Stimulated activated CD8-positive, alpha-beta memory T cell treated with anti-CD3 and anti-CD28 coated beads, Interleukin-7, amount 100 ng/mL, for 48 hours (primary cell): Measurements from ENCODE around the gene LUC7L3.
A peak's percentile ranks its signal among the peaks of the same experiment; 100 is the strongest.
"Not testable (repeated sequence)": the region's sequence is repeated elsewhere in the genome, so short reads cannot be mapped to it uniquely, and the experiment has no call there.

Experiments
- DNase-seq, 2 donors: peaks; one replicate each; pipeline ENCODE4 v3.0.0-alpha.2; 2020; ENCODE audit warnings: low read depth in 1 of 2; ENCODE audit errors: extremely low read depth in 1 of 2

The LUC7L3 gene

GRCh38 chr17:50779747-50780353, 60.4 kb downstream of the LUC7L3 start:
- DNase-seq, result peak; percentile 3 to 16

GRCh38 chr17:50781167-50781566, 61.8 kb downstream of the LUC7L3 start:
- DNase-seq, result no peak

DNA sequence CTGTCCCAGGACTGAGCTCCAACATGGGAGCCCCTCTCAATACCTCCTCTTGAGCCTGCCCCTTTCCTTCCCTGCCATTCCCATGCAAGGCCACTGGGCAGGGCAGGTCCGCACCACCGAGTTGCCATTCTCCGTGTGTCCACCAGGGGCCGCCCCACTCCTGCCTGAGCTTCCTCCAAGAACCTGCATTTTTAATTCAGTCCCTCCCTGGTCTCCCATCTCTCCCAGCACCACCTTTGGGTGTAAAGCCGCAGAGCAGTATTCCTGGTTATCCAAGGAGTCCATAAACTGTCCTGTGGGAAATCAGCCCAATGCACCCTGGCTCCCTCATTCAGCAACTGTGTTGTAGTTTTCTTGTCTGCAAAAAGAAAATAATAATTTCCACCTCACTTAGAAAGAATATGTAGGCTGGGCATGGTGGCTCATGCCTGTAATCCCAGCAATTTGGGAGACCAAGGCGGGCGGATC, 63.8 kb downstream of the LUC7L3 start:
- DNase-seq, result peak; percentile 58 to 61

DNA sequence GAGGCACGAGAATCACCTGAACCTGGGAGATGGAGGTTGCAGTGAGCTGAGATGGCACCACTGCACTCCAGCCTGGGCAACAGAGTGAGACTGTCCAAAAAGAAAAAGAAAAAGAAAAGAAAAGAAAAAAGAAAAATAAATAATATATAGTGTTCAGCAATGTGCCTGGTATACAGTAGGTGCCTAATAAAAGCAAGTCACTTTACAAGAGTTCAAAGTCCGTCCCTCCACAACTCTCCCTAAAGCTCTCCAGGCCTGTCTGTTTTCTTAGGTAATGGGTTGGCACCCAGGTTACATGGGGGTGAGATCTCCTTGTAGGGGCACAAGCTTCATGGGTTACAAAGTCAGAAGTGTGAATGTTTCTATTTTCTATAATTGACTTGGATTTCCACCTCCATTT, 64.5 kb downstream of the LUC7L3 start:
- DNase-seq, result no peak

DNA sequence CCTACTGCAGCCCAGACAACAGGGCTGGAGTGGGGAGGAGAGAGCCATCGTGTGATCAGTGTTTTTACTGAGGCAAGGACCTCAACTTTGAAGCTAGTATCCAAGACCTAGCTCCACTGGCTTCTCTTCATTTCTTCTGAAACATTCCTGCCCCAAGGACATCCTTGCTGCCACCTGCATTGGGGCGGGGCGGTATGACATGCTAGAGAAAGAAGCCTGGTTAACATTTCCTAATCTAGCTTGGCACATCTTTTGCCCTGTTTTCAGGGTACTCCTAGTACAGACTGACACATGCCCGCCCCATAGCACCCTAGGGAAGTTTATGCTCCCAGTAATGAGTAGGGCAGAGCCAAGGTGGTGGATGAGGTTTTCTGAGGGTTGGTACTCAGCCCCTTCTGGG, 65.7 kb downstream of the LUC7L3 start:
- no peak for DNase-seq

- DNase-seq, result no peak
These were observed 66.7 kb downstream of the LUC7L3 start for GRCh38 chr17:50785946-50786570.

- no peak for DNase-seq
These were observed 67.7 kb downstream of the LUC7L3 start for GRCh38 chr17:50787106-50787505.

GRCh38 chr17:50790618-50791017, 71.2 kb downstream of the LUC7L3 start:
- DNase-seq, result no peak

- no peak for DNase-seq
These were observed 72.7 kb downstream of the LUC7L3 start for GRCh38 chr17:50792132-50792531.

GRCh38 chr17:50793007-50793406, 73.6 kb downstream of the LUC7L3 start:
- no peak for DNase-seq

DNA sequence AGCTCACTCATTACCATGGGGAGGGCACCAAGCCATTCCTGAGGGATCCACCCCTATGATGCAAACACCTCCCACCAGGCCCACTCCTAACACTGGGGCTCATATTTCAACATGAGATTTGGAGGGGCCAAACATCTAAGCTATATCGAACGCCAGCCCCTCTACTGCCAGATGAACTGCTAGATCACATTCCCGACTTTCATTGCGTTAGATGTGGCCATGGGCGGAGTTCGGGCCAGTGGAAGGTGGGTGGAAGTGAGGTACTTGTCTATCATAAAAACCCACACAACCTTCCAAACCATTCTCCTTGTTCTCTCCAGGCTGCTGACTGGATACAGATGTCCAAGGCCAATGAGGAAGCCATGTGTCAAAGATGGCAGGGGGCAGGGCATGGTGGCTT, 75.0 kb downstream of the LUC7L3 start:
- no peak for DNase-seq

GRCh38 chr17:50797135-50797810, 77.9 kb downstream of the LUC7L3 start:
- no peak for DNase-seq

- DNase-seq, result no peak
These were observed 79.3 kb downstream of the LUC7L3 start for GRCh38 chr17:50798424-50799288.

- no peak for DNase-seq
These were observed 80.2 kb downstream of the LUC7L3 start for GRCh38 chr17:50799582-50799981.

DNA sequence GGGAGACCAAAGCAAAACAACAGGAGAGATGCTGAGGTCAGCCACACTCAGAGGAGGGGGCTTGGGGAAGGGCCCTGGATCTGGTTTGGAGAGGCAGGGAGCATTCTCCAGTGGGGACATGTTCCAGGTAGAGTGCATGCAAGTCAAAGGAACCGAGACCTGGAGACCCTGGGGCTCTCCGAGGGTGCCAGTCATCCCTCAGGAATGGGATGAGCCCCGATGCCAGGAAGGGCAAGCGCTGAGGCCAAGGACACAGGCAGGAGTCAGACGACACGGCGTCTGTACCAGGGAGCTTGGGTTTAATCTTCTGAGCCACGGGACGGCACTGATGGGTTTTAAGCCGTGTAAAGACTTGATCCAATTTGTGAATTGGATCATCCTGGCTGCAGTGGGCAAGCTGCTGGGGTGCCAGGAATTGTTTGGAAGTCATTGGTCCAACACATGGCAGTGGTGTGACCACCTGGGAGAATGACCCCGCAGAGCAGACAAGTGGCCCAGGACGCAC, 80.8 kb downstream of the LUC7L3 start:
- no peak for DNase-seq

GRCh38 chr17:50802609-50803571, 83.5 kb downstream of the LUC7L3 start:
- no peak for DNase-seq

DNA sequence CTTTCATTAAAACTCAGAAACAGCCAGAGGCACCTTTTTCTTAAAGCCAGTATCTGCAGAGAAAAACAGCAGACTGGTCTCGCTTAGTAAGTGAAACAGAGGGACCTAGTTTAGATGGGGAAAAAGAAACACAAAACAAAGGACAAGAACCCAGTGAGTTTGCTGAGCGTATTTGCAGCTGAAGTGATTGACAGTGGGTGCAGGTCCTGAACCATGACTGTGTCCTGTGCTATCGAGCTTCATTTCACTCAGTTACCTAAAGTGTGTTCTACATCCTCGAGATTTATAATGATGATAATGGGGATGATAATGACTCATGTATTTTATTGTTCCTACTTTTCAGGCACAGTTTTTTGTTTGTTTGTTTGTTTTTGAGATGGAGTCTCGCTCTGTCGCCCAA, 84.3 kb downstream of the LUC7L3 start:
- DNase-seq, result no peak

DNA sequence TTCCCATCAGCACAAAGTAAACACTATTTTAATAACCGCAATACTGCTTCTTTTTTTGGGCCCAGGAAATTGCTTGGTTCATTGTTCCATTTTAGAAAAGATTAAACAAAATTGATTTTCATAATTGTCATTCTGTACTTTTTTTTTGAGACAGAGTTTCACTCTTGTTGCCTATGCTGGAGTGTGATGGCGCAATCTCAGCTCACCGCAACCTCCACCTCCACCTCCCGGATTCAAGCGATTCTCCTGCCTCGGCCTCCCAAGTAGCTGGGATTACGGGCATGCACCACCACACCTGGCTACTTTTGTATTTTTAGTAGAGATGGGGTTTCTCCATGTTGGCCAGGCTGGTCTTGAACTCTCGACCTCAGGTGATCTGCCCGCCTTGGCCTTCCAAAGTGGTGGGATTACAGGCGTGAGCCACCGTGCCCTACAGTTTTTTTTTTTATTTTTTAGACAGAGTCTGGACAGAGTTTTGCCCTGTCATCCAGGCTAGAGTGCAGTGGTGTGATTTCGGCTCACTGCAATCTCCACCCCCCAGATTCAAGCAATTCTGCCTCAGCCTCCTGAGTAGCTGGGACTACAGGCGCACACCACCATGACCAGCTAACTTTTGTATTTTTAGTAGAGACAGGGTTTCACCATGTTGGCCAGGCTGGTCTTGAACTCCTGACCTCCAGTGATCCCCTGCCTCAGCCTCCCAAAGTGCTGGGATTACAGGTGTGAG, 85.5 kb downstream of the LUC7L3 start:
- DNase-seq, result not testable (repeated sequence)

DNA sequence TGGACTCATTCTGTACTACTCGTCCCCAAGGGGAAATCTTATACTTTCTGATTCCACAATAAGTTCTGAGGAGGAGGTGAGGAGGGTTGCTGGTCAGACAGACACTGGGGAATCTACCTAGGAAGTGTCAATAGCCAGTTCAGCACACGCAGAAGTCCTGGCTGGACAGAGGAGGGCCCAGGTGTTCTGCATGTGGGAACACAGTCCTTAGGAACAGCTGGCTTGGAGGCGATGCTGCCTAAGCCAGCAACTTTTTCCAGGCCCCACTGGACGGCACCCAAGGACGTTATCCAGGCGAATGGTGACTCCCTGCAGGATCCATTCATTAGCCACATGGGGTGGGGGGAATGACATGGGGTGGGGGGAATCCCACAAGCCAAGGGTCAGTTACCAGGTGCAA, 86.1 kb downstream of the LUC7L3 start:
- DNase-seq, result no peak
